Measurements from ENCODE around the gene SLC12A4. TPM values are rescaled to one million over a fixed set of nuclear protein-coding genes. Genes with fewer than 3 reads are reported as not detected.

The SLC12A4 gene
- total RNA-seq (2016; rRNA removed; fragmentation: Illumina TruSeq; extraction: Trizol) = 23.1 and 65.1 TPM in 2 replicates
- total RNA-seq (2016; cell fraction: cytosol; rRNA removed; fragmentation: Illumina TruSeq; extraction: Trizol; ENCODE audit: low read depth) = 26.9 and 34.0 TPM in 2 replicates
- total RNA-seq (2016; cell fraction: insoluble cytoplasmic fraction; rRNA removed; fragmentation: Illumina TruSeq; extraction: Trizol) = 17.0 and 65.2 TPM in 2 replicates
- 31.5 and 34.1 TPM in 2 replicates for total RNA-seq (2016; cell fraction: membrane; rRNA removed; fragmentation: Illumina TruSeq; extraction: Trizol)
- 87.0 and 109 TPM in 2 replicates for total RNA-seq (2016; cell fraction: nucleus; rRNA removed; fragmentation: Illumina TruSeq; extraction: Trizol)
- 84.3 and 134 TPM in 2 replicates for polyA plus RNA-seq (2011; rRNA removed)
- polyA plus RNA-seq (2011; cell fraction: cytosol; rRNA removed) = 42.1 and 54.3 TPM in 2 replicates
- polyA plus RNA-seq (2011; cell fraction: nucleus; rRNA removed) = 687 and 790 TPM in 2 replicates
- 66.6 and 79.4 TPM in 2 replicates for polyA plus RNA-seq (2012)
- 9.6 and 12.5 TPM in 2 replicates for polyA plus RNA-seq (2016; cell fraction: cytosol; fragmentation: Illumina TruSeq; extraction: Trizol; ENCODE audit: low read depth)
- polyA plus RNA-seq (2016; cell fraction: insoluble cytoplasmic fraction; fragmentation: Illumina TruSeq; extraction: Trizol; ENCODE audit: low read depth) = 12.0 and 18.1 TPM in 2 replicates
- polyA plus RNA-seq (2016; cell fraction: membrane; fragmentation: Illumina TruSeq; extraction: Trizol; ENCODE audit: low read depth) = 17.2 and 19.1 TPM in 2 replicates
- 253 and 270 TPM in 2 replicates for polyA plus RNA-seq (2016; cell fraction: nucleus; fragmentation: Illumina TruSeq; extraction: Trizol; ENCODE audit: insufficient read depth, low read depth)
- 74.6 and 238 TPM in 2 replicates for polyA minus RNA-seq (2011; rRNA and poly(A)+ RNA removed; ENCODE audit: low replicate concordance)
- 48.3 and 54.6 TPM in 2 replicates for polyA minus RNA-seq (2011; cell fraction: cytosol; rRNA and poly(A)+ RNA removed)
- 152 and 193 TPM in 2 replicates for polyA minus RNA-seq (2011; cell fraction: nucleus; rRNA and poly(A)+ RNA removed)
- Bru-seq, nascent RNA = percentile 88 among the genes with signal in this experiment
- percentile 91 among the genes with signal in this experiment for BruChase-seq, experiment 1, labeled RNA remaining after a 6-hour chase
- BruChase-seq, experiment 2, labeled RNA remaining after a 2-hour chase = percentile 89 among the genes with signal in this experiment
- long read RNA-seq, experiment 1, full-length matches to known transcripts = 8 of 22 reads
- long read RNA-seq, experiment 1, partial matches to known transcripts = 11 of 22 reads
- long read RNA-seq, experiment 1, other reads (novel, unspliced or antisense) = 3 of 22 reads
- long read RNA-seq, experiment 2, full-length matches to known transcripts = 26 of 93 reads
- long read RNA-seq, experiment 2, partial matches to known transcripts = 32 of 93 reads
- long read RNA-seq, experiment 2, other reads (novel, unspliced or antisense) = 35 of 93 reads

DNA sequence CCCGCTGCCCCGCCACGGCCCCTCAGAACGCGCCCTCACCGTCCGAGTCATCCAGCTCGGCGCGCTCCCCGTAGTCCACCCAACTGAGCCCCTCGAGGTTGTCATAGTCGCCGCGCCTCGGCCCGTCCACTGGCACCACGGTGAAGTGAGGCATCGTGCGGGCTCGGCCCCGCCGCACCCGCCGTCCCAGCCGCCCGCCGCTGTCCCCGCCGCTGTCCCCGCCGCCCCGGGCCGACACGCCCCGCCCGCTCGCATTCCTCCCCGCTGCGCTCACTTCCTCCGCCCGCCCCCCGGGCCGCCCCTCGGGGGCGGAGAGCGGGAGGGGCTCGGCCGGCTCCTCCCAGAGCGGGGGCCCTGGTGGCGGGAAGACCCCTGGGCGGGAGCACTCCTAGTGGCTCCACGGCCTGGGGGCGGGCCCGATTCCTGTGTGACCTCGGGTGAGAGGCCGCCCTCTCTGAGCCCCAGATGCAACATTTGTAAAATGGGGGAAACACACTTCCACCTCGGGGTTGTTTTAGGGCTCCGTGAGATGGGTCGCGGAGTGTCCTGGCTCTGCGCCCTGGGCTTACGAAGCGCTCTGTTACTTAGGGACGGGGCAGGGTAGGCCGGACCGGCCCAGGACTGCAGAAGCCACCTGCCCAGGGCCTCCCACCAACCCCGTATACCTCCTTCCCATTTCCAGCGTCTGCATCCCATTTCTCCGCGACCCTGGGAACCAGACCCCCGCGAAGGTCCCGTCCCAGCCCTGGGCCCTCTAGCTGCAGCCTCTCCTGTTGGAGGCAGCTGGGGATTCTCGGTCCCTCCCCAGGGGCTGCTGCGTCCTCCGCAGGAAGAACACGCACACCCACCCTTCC lies at the start of gene SLC12A4:
SLC12A4 (minus strand) TSS at position 238 of the 854 bp plus-strand sequence; CDS start at position 154, 84 bp downstream.
- Histone ChIP-seq H3K4me3 (replicated peaks in 1 of 3; ENCODE audit: insufficient read depth in 1 of 3, low read depth in 2 of 3, low read length in 3 of 3) (peak within 1 kb of the TSS; percentile 89 to 91 (median 90)), H3K27ac (ENCODE audit: extremely low read length, insufficient read depth, low read length) (peak within 1 kb of the TSS; percentile 92), H3K4me1 (ENCODE audit: insufficient read depth, low read length) (peaks cover 57% of the 10 kb centered on the region), H3K4me2 (ENCODE audit: low read depth, low read length) (peak within 1 kb of the TSS; percentile 92), H3K36me3 (replicated peaks in 1 of 2; ENCODE audit: control insufficient read depth in 1 of 2, insufficient read depth in 2 of 2, low read length in 2 of 2) (no peaks in the 10 kb centered on the region; a peak in 1 of 5 replicates), H2AFZ (ENCODE audit: low read length) (no peak within 1 kb of the TSS), H3K27me3 (ENCODE audit: control insufficient read depth in 1 of 2, insufficient read depth in 2 of 2, low read length in 2 of 2) (no peaks in the 10 kb centered on the region; a peak in 1 of 5 replicates), H4K20me1 (ENCODE audit: insufficient read depth, low read length) (peaks cover 11% of the 10 kb centered on the region), H3K9ac (ENCODE audit: insufficient read depth, low read depth, low read length) (peak within 1 kb of the TSS; percentile 97), H3K9me3 (ENCODE audit: low read length) (no peaks in the 10 kb centered on the region), H3K79me2 (ENCODE audit: insufficient read depth, low read length) (peaks cover 51% of the 10 kb centered on the region)
- ChIA-PET POLR2A (interaction anchor here (0.7 to 12.9 kb wide), 8 partner anchors 9 to 72 kb away, joined by 4 to 226 read pairs (median 12); partner anchors contain the start of genes DDX28, DUS2, LCAT and PSMB10), CTCF (ENCODE audit: low intra/inter-chr PET ratio, low total read pairs) (interaction anchor here (1.8 kb wide), 1 partner anchor 25 kb away, joined by 3 read pairs; no protein-coding TSS in a partner anchor)
- DNase-seq (ENCODE audit: low spot score) = peak; percentile 86
- 0% methylated on average over 20 of the region's 78 CpGs for WGBS (ENCODE audit: low lambda C conversion rate)
- intact Hi-C loops (cut with micrococcal nuclease; ENCODE audit: unreplicated experiment) = loop anchor here (2.0 kb wide), 1 partner anchor 26 kb away; no protein-coding TSS in a partner anchor
- FAIRE-seq = no peak
- in situ Hi-C loops (cut with HindIII; ENCODE audit: extremely low pct_ligation_motif_present, low pct_unique_long_range_greater_than_20kb) = no loop called here
- BruUV-seq (replicated peaks) = TSS peak; percentile 67
- peak; percentile 73 for ATAC-seq
- TF ChIP-seq TEAD2 (CRISPR knock-in tag; IDR thresholded peaks at IDR 0.05) (no peak), ZSCAN20 (CRISPR knock-in tag; IDR thresholded peaks at IDR 0.05; ENCODE audit: borderline replicate concordance) (0 out of 2 replicates have a peak, but pooled peaks have one; percentile 14), ZNF232 (CRISPR knock-in tag; IDR thresholded peaks at IDR 0.05; ENCODE audit: borderline replicate concordance) (no peak; the same call in 1 of the 2 replicates), HNRNPH1 (optimal IDR thresholded peaks at IDR 0.05; ENCODE audit: low read depth, low read length) (no peak), RFXAP (CRISPR knock-in tag; IDR thresholded peaks at IDR 0.05; ENCODE audit: borderline replicate concordance) (no peak; the same call in 1 of the 2 replicates), HMGA1 (CRISPR knock-in tag; conservative IDR thresholded peaks at IDR 0.05) (no peak), ZNF550 (CRISPR knock-in tag; IDR thresholded peaks at IDR 0.05; ENCODE audit: borderline replicate concordance) (no peak), ZNF776 (CRISPR knock-in tag; IDR thresholded peaks at IDR 0.05) (no peak; the same call in 1 of the 2 replicates), ZNF354B (CRISPR knock-in tag; IDR thresholded peaks at IDR 0.05) (peak; percentile 85; the same call in 1 of the 2 replicates)
- TF ChIP-seq, protein P1, sequence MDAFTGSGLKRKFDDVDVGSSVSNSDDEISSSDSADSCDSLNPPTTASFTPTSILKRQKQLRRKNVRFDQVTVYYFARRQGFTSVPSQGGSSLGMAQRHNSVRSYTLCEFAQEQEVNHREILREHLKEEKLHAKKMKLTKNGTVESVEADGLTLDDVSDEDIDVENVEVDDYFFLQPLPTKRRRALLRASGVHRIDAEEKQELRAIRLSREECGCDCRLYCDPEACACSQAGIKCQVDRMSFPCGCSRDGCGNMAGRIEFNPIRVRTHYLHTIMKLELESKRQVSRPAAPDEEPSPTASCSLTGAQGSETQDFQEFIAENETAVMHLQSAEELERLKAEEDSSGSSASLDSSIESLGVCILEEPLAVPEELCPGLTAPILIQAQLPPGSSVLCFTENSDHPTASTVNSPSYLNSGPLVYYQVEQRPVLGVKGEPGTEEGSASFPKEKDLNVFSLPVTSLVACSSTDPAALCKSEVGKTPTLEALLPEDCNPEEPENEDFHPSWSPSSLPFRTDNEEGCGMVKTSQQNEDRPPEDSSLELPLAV (CRISPR knock-in tag; conservative IDR thresholded peaks at IDR 0.05; ENCODE audit: low read depth) = no peak
- TF ChIP-seq, protein P2, sequence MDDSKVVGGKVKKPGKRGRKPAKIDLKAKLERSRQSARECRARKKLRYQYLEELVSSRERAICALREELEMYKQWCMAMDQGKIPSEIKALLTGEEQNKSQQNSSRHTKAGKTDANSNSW (CRISPR knock-in tag; IDR thresholded peaks at IDR 0.05; ENCODE audit: borderline replicate concordance) = no peak
